ENCODE measurements around the gene DNAH10. TPM values are rescaled to one million over a fixed set of nuclear protein-coding genes. Genes with fewer than 3 reads are reported as not detected.

Gene DNAH10
- total RNA-seq, result 0.10 and 0.35 TPM in 2 replicates

- no peak for DNase-seq (ENCODE audit: low read depth)
Observed at GRCh38 chr12:123761841-123762714, at the start of gene DNAH10. Gene DNAH10 (plus strand): TSS chr12:123762301. CDS start chr12:123762337, 36 bp downstream.

GRCh38 chr12:123712780-123713319 lies 49.3 kb upstream of the DNAH10 start:
- no peak for DNase-seq (ENCODE audit: low read depth)

- DNase-seq (ENCODE audit: low read depth), result peak; percentile 18
Observed at GRCh38 chr12:123713398-123713797, 48.7 kb upstream of the DNAH10 start.

GRCh38 chr12:123713823-123714585 lies 48.1 kb upstream of the DNAH10 start:
- DNase-seq (ENCODE audit: low read depth), result no peak

- no peak for DNase-seq (ENCODE audit: low read depth)
Observed at GRCh38 chr12:123715195-123715594, 46.9 kb upstream of the DNAH10 start.

- DNase-seq (ENCODE audit: low read depth), result no peak
Observed at GRCh38 chr12:123717350-123717749, 44.8 kb upstream of the DNAH10 start.

GRCh38 chr12:123720141-123720814 lies 41.8 kb upstream of the DNAH10 start:
- DNase-seq (ENCODE audit: low read depth), result peak; percentile 19

- DNase-seq (ENCODE audit: low read depth), result no peak
Observed at GRCh38 chr12:123721245-123721644, 40.9 kb upstream of the DNAH10 start.

- DNase-seq (ENCODE audit: low read depth), result no peak
Observed at GRCh38 chr12:123723011-123723410, 39.1 kb upstream of the DNAH10 start.

GRCh38 chr12:123723765-123724164 lies 38.3 kb upstream of the DNAH10 start:
- no peak for DNase-seq (ENCODE audit: low read depth)

- DNase-seq (ENCODE audit: low read depth), result no peak
Observed at GRCh38 chr12:123726244-123726643, 35.9 kb upstream of the DNAH10 start.

- no peak for DNase-seq (ENCODE audit: low read depth)
Observed at GRCh38 chr12:123726962-123727361, 35.1 kb upstream of the DNAH10 start.

- DNase-seq (ENCODE audit: low read depth), result no peak
Observed at GRCh38 chr12:123727878-123728277, 34.2 kb upstream of the DNAH10 start.

GRCh38 chr12:123731596-123731995 lies 30.5 kb upstream of the DNAH10 start:
- DNase-seq (ENCODE audit: low read depth), result no peak

- no peak for DNase-seq (ENCODE audit: low read depth)
Observed at GRCh38 chr12:123732251-123732650, 29.9 kb upstream of the DNAH10 start.

- no peak for DNase-seq (ENCODE audit: low read depth)
Observed at GRCh38 chr12:123733229-123733628, 28.9 kb upstream of the DNAH10 start.

GRCh38 chr12:123734268-123734667 lies 27.8 kb upstream of the DNAH10 start:
- no peak for DNase-seq (ENCODE audit: low read depth)

- DNase-seq (ENCODE audit: low read depth), result no peak
Observed at GRCh38 chr12:123741937-123742572, 20.0 kb upstream of the DNAH10 start.

GRCh38 chr12:123743002-123743401 lies 19.1 kb upstream of the DNAH10 start:
- DNase-seq (ENCODE audit: low read depth), result no peak

- no peak for DNase-seq (ENCODE audit: low read depth)
Observed at GRCh38 chr12:123744836-123745235, 17.3 kb upstream of the DNAH10 start.

- no peak for DNase-seq (ENCODE audit: low read depth)
Observed at GRCh38 chr12:123747309-123747708, 14.8 kb upstream of the DNAH10 start.

- no peak for DNase-seq (ENCODE audit: low read depth)
Observed at GRCh38 chr12:123748161-123748560, 13.9 kb upstream of the DNAH10 start.

Data from renal cortical epithelial cell (primary cell).